Panc1 (cell line): ENCODE measurements around the gene OR2M5. TPM values are rescaled to one million over a fixed set of nuclear protein-coding genes. Genes with fewer than 3 reads are reported as not detected.

Source experiments
- ATAC-seq: fragments of 200-7000 bp; cut with Tn5 transposase; 2 replicates; pipeline ENCODE4 v1.9.1; 2020; ENCODE audit warnings: mild to moderate bottlenecking, moderate library complexity
- Bru-seq: library from RNA; stranded (reverse); fragments of 400-500 nt; gene quantifications from one replicate; lab custom pipeline; 2021; lab: Mats Ljungman, UMichigan
- BruChase-seq, 2 experiments: library from RNA; stranded (reverse); fragments of 400-500 nt; gene quantifications; one replicate each; lab custom pipeline; 2021; lab: Mats Ljungman, UMichigan
- BruUV-seq: library from RNA; stranded (reverse); fragments of 400-500 nt; replicated peaks from 2 replicates; lab custom pipeline; 2021; lab: Mats Ljungman, UMichigan
- CTCF ChIA-PET: fragments of 300-600 bp; sonication (Branson Sonifier 250); formaldehyde crosslinking; loops from one replicate; lab custom pipeline; 2022; ENCODE audit warnings: antibody characterized with exemption; lab: Charles Lee
- POLR2A ChIA-PET: fragments of 300-600 bp; sonication (Branson Sonifier 250); formaldehyde crosslinking; loops from one replicate; lab custom pipeline; 2022; ENCODE audit warnings: antibody characterized with exemption; lab: Charles Lee
- DNase-seq: peaks from one replicate; pipeline ENCODE4 v3.0.0-alpha.2; 2010; ENCODE audit warnings: low read depth, low spot score
- H3K27ac ChIP-seq: 2 replicates; pipeline ENCODE4 v1.5.1; 2011; ENCODE audit warnings: mild to moderate bottlenecking, low read length, inconsistent platforms
- H3K27me3 ChIP-seq: fragments of 200-500 bp; sonication (Bioruptor generic); 2 replicates; pipeline ENCODE4 v1.6.0; 2014; ENCODE audit warnings: low read length, inconsistent platforms; ENCODE audit not compliant: control insufficient read depth, insufficient read depth
- H3K36me3 ChIP-seq: fragments of 200-500 bp; sonication (Bioruptor generic); 2 replicates; pipeline ENCODE4 v1.5.1; 2014; ENCODE audit warnings: inconsistent platforms, mild to moderate bottlenecking, low read length, moderate library complexity; ENCODE audit not compliant: control insufficient read depth, insufficient read depth
- H3K4me1 ChIP-seq: 2 replicates; pipeline ENCODE4 v1.5.1; 2011; ENCODE audit warnings: inconsistent platforms, mild to moderate bottlenecking, low read length, moderate library complexity; ENCODE audit not compliant: control insufficient read depth, insufficient read depth
- H3K4me3 ChIP-seq, 2 experiments: 2 replicates each; pipeline ENCODE4 v1.5.1; 2011 to 2012; ENCODE audit warnings: low read depth in 2 of 2, low read length in 2 of 2, mild to moderate bottlenecking in 2 of 2, inconsistent platforms in 1 of 2, moderate library complexity in 1 of 2
- H3K9me3 ChIP-seq: fragments of 200-500 bp; sonication (Bioruptor generic); 2 replicates; pipeline ENCODE4 v1.5.1; 2014; ENCODE audit warnings: low read depth, mild to moderate bottlenecking, inconsistent platforms, low read length, moderate library complexity; ENCODE audit not compliant: control insufficient read depth, insufficient read depth
- POLR2AphosphoS5 ChIP-seq: IDR thresholded peaks from 2 replicates; pipeline ENCODE4 v1.6.1; 2012; ENCODE audit warnings: mild to moderate bottlenecking, low read depth, low read length, moderate library complexity
- SIN3A ChIP-seq: IDR thresholded peaks from 2 replicates; pipeline ENCODE4 v1.6.1; 2012; ENCODE audit warnings: low read depth, mild to moderate bottlenecking, low read length, moderate library complexity, borderline replicate concordance; ENCODE audit not compliant: insufficient read depth
- TCF7L2 ChIP-seq: IDR thresholded peaks from 2 replicates; pipeline ENCODE4 v1.6.1; 2011; ENCODE audit warnings: mild to moderate bottlenecking, low read depth, low read length, inconsistent platforms
- in situ Hi-C: cut with HindIII; loops from 2 replicates; pipeline ENCODE4 v1.10.0; 2016; ENCODE audit warnings: low sequenced_read_pairs, low pct_unique_long_range_greater_than_20kb
- intact Hi-C: fragments of 100-400 bp; cut with micrococcal nuclease; formaldehyde crosslinking; loops from one replicate; pipeline ENCODE4 v1.10.0; 2022; ENCODE audit not compliant: unreplicated experiment
- long read RNA-seq: library from polyadenylated mRNA; unstranded; transcript quantifications from one replicate; pipeline ENCODE4 v2.0.0, GENCODE V29; 2021; ENCODE audit not compliant: unreplicated experiment
- polyA plus RNA-seq: library from polyadenylated mRNA; unstranded; fragments of >200 nt; gene quantifications from one replicate; pipeline ENCODE4 v1.2.1, GENCODE V29; 2012; ENCODE audit warnings: missing spikeins; ENCODE audit not compliant: insufficient read length
- total RNA-seq: library from RNA; stranded (reverse); gene quantifications from one replicate; pipeline ENCODE4 v1.2.1, GENCODE V29; 2021; ENCODE audit not compliant: unreplicated experiment
- TF ChIP-seq, protein P1 (sequence below): fragments of 450-650 bp; IDR thresholded peaks from 2 replicates; pipeline ENCODE4 v1.5.1; 2017; ENCODE audit warnings: mild to moderate bottlenecking
- TF ChIP-seq, protein P2 (sequence below), 2 experiments: IDR thresholded peaks; 2 replicates each; pipeline ENCODE4 v1.6.1; 2011 to 2012; ENCODE audit warnings: low read depth in 2 of 2, control low read depth in 1 of 2, low read length in 1 of 2, mild to moderate bottlenecking in 1 of 2, moderate library complexity in 1 of 2; ENCODE audit not compliant: insufficient read depth in 1 of 2

Gene OR2M5, protein sequence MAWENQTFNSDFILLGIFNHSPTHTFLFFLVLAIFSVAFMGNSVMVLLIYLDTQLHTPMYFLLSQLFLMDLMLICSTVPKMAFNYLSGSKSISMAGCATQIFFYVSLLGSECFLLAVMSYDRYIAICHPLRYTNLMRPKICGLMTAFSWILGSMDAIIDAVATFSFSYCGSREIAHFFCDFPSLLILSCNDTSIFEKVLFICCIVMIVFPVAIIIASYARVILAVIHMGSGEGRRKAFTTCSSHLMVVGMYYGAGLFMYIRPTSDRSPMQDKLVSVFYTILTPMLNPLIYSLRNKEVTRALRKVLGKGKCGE
- total RNA-seq, result not detected
- not detected for polyA plus RNA-seq
- Bru-seq, nascent RNA, result not detected
- BruChase-seq, experiment 1, labeled RNA remaining after a 2-hour chase, result not detected
- BruChase-seq, experiment 2, labeled RNA remaining after a 6-hour chase, result not detected
- long read RNA-seq, result 0 reads

GRCh38 chr1:248144513-248145198, at the start of gene OR2M5:
TSS of gene OR2M5 (plus strand) at chr1:248145148. CDS start at chr1:248145148, 0 bp downstream.
- in situ Hi-C loops (no loop called here), intact Hi-C loops (no loop called here)
- no TSS peak for BruUV-seq
- ATAC-seq, result no peak
- Histone ChIP-seq H3K9me3 (no peaks in the 10 kb centered on the region), H3K36me3 (no peaks in the 10 kb centered on the region), H3K27ac (no peak within 1 kb of the TSS), H3K4me3 (no peak within 1 kb of the TSS), H3K4me1 (no peaks in the 10 kb centered on the region), H3K27me3 (no peaks in the 10 kb centered on the region)
- ChIA-PET CTCF (no interaction called here), POLR2A (no interaction called here)
- TF ChIP-seq POLR2AphosphoS5, result no peak
- TF ChIP-seq, protein P1, sequence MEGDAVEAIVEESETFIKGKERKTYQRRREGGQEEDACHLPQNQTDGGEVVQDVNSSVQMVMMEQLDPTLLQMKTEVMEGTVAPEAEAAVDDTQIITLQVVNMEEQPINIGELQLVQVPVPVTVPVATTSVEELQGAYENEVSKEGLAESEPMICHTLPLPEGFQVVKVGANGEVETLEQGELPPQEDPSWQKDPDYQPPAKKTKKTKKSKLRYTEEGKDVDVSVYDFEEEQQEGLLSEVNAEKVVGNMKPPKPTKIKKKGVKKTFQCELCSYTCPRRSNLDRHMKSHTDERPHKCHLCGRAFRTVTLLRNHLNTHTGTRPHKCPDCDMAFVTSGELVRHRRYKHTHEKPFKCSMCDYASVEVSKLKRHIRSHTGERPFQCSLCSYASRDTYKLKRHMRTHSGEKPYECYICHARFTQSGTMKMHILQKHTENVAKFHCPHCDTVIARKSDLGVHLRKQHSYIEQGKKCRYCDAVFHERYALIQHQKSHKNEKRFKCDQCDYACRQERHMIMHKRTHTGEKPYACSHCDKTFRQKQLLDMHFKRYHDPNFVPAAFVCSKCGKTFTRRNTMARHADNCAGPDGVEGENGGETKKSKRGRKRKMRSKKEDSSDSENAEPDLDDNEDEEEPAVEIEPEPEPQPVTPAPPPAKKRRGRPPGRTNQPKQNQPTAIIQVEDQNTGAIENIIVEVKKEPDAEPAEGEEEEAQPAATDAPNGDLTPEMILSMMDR, result no peak
- TF ChIP-seq SIN3A, result no peak
- no peak for TF ChIP-seq TCF7L2
- TF ChIP-seq, protein P2, sequence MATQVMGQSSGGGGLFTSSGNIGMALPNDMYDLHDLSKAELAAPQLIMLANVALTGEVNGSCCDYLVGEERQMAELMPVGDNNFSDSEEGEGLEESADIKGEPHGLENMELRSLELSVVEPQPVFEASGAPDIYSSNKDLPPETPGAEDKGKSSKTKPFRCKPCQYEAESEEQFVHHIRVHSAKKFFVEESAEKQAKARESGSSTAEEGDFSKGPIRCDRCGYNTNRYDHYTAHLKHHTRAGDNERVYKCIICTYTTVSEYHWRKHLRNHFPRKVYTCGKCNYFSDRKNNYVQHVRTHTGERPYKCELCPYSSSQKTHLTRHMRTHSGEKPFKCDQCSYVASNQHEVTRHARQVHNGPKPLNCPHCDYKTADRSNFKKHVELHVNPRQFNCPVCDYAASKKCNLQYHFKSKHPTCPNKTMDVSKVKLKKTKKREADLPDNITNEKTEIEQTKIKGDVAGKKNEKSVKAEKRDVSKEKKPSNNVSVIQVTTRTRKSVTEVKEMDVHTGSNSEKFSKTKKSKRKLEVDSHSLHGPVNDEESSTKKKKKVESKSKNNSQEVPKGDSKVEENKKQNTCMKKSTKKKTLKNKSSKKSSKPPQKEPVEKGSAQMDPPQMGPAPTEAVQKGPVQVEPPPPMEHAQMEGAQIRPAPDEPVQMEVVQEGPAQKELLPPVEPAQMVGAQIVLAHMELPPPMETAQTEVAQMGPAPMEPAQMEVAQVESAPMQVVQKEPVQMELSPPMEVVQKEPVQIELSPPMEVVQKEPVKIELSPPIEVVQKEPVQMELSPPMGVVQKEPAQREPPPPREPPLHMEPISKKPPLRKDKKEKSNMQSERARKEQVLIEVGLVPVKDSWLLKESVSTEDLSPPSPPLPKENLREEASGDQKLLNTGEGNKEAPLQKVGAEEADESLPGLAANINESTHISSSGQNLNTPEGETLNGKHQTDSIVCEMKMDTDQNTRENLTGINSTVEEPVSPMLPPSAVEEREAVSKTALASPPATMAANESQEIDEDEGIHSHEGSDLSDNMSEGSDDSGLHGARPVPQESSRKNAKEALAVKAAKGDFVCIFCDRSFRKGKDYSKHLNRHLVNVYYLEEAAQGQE (IDR thresholded peaks at IDR 0.05; ENCODE audit: insufficient read depth in 1 of 2, low read depth in 2 of 2, low read length in 1 of 2), result no peak
- DNase-seq, result no peak

GRCh38 chr1:248098529-248098928, 46.4 kb upstream of the OR2M5 start:
- no peaks in the 10 kb centered on the region for H3K36me3 ChIP-seq
- TF ChIP-seq, protein P2 (IDR thresholded peaks at IDR 0.05; ENCODE audit: insufficient read depth in 1 of 2, low read depth in 2 of 2, low read length in 1 of 2), result no peak
- TF ChIP-seq POLR2AphosphoS5 (no peak), TCF7L2 (no peak), SIN3A (no peak)
- TF ChIP-seq, protein P1, result no peak
- no peak overlapping the region for H3K27ac ChIP-seq
- in situ Hi-C loops, result no loop called here
- no peak for ATAC-seq
- BruUV-seq, result no TSS peak
- ChIA-PET POLR2A (no interaction called here), CTCF (no interaction called here)
- no peaks in the 10 kb centered on the region for H3K27me3 ChIP-seq
- no peaks in the 10 kb centered on the region for H3K4me1 ChIP-seq
- H3K9me3 ChIP-seq, result no peaks in the 10 kb centered on the region; the same call in 1 of the 2 replicates
- no peak for DNase-seq
- H3K4me3 ChIP-seq, result no peak overlapping the region
- intact Hi-C loops, result no loop called here
